Panc1 (cell line): ENCODE data around the gene GRM7.

ENCODE experiments used
- POLR2AphosphoS5 ChIP-seq: IDR thresholded peaks from 2 replicates; pipeline ENCODE4 v1.6.1; 2012; ENCODE audit warnings: mild to moderate bottlenecking, low read depth, low read length, moderate library complexity
- TF ChIP-seq, protein P1 (sequence below), 2 experiments: IDR thresholded peaks; 2 replicates each; pipeline ENCODE4 v1.6.1; 2011 to 2012; ENCODE audit warnings: low read depth in 2 of 2, control low read depth in 1 of 2, low read length in 1 of 2, mild to moderate bottlenecking in 1 of 2, moderate library complexity in 1 of 2; ENCODE audit not compliant: insufficient read depth in 1 of 2
- TF ChIP-seq, protein P2 (sequence below): fragments of 450-650 bp; IDR thresholded peaks from 2 replicates; pipeline ENCODE4 v1.5.1; 2017; ENCODE audit warnings: mild to moderate bottlenecking

DNA sequence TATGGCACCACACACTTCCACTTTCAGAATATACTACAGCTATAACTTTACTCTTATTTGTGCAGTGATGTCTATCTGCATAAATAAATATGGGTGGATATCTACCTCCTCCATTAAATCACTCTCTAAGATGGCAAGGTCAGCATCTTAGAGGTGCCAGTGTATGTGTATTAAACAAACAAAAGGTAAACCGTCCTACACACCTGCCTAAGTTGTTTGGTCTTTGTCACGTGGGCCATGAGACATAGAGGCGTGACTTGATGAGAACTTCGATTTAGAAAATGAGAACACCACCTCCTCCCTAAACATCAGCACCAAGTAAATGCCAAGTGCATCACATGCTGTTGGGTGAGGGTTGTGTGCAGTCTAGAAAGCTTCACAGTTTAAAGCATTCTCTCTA lies 310.6 kb downstream of the GRM7 start:
- no peak for TF ChIP-seq POLR2AphosphoS5
- TF ChIP-seq, protein P1, sequence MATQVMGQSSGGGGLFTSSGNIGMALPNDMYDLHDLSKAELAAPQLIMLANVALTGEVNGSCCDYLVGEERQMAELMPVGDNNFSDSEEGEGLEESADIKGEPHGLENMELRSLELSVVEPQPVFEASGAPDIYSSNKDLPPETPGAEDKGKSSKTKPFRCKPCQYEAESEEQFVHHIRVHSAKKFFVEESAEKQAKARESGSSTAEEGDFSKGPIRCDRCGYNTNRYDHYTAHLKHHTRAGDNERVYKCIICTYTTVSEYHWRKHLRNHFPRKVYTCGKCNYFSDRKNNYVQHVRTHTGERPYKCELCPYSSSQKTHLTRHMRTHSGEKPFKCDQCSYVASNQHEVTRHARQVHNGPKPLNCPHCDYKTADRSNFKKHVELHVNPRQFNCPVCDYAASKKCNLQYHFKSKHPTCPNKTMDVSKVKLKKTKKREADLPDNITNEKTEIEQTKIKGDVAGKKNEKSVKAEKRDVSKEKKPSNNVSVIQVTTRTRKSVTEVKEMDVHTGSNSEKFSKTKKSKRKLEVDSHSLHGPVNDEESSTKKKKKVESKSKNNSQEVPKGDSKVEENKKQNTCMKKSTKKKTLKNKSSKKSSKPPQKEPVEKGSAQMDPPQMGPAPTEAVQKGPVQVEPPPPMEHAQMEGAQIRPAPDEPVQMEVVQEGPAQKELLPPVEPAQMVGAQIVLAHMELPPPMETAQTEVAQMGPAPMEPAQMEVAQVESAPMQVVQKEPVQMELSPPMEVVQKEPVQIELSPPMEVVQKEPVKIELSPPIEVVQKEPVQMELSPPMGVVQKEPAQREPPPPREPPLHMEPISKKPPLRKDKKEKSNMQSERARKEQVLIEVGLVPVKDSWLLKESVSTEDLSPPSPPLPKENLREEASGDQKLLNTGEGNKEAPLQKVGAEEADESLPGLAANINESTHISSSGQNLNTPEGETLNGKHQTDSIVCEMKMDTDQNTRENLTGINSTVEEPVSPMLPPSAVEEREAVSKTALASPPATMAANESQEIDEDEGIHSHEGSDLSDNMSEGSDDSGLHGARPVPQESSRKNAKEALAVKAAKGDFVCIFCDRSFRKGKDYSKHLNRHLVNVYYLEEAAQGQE (IDR thresholded peaks at IDR 0.05; ENCODE audit: insufficient read depth in 1 of 2, low read depth in 2 of 2, low read length in 1 of 2), result no peak
- TF ChIP-seq, protein P2, sequence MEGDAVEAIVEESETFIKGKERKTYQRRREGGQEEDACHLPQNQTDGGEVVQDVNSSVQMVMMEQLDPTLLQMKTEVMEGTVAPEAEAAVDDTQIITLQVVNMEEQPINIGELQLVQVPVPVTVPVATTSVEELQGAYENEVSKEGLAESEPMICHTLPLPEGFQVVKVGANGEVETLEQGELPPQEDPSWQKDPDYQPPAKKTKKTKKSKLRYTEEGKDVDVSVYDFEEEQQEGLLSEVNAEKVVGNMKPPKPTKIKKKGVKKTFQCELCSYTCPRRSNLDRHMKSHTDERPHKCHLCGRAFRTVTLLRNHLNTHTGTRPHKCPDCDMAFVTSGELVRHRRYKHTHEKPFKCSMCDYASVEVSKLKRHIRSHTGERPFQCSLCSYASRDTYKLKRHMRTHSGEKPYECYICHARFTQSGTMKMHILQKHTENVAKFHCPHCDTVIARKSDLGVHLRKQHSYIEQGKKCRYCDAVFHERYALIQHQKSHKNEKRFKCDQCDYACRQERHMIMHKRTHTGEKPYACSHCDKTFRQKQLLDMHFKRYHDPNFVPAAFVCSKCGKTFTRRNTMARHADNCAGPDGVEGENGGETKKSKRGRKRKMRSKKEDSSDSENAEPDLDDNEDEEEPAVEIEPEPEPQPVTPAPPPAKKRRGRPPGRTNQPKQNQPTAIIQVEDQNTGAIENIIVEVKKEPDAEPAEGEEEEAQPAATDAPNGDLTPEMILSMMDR, result no peak
